K562 (cell line): ENCODE measurements around the gene CCNY. TPM values are rescaled to one million over a fixed set of nuclear protein-coding genes. Genes with fewer than 3 reads are reported as not detected.

Experiments
- BRD9 ChIP-seq: fragments of 450-650 bp; IDR thresholded peaks from 2 replicates; pipeline ENCODE4 v1.6.1; 2018; ENCODE audit warnings: low read depth; ENCODE audit not compliant: partially characterized antibody
- CLOCK ChIP-seq: fragments of 250-450 bp; sonication (Bioruptor Pico); IDR thresholded peaks from 2 replicates; pipeline ENCODE4 v1.4.0; 2020; ENCODE audit warnings: mild to moderate bottlenecking, moderate library complexity, borderline replicate concordance
- DIDO1 ChIP-seq: fragments of 450-650 bp; IDR thresholded peaks from 2 replicates; pipeline ENCODE4 v1.6.1; 2016; ENCODE audit warnings: low read depth, missing biosample characterization, missing genetic modification characterization
- IRF1 ChIP-seq: sonication (generic); formaldehyde crosslinking; IDR thresholded peaks from 2 replicates; pipeline ENCODE4 v1.8.0; 2022; ENCODE audit warnings: missing genetic modification reagents, mild to moderate bottlenecking, borderline replicate concordance
- NBN ChIP-seq: fragments of 450-650 bp; IDR thresholded peaks from 2 replicates; pipeline ENCODE4 v1.6.1; 2016; ENCODE audit warnings: low read depth, mild to moderate bottlenecking
- PHB ChIP-seq: fragments of 250-450 bp; sonication (Bioruptor Pico); IDR thresholded peaks from 2 replicates; pipeline ENCODE4 v1.5.0; 2021
- RBM25 ChIP-seq: fragments of 200-400 bp; formaldehyde crosslinking; IDR thresholded peaks from 2 replicates; pipeline ENCODE4 v1.6.1; 2018; ENCODE audit warnings: low read length, low read depth, moderate library complexity; ENCODE audit not compliant: severe bottlenecking
- SAP30 ChIP-seq: fragments of 200-600 bp; sonication (generic); IDR thresholded peaks from 2 replicates; pipeline ENCODE4 v1.6.1; 2012; ENCODE audit warnings: borderline replicate concordance, low read depth, mild to moderate bottlenecking, moderate library complexity, low read length, control low read depth, inconsistent platforms; ENCODE audit not compliant: insufficient read depth, poor library complexity, severe bottlenecking
- THRAP3 ChIP-seq: fragments of 450-650 bp; IDR thresholded peaks from 2 replicates; pipeline ENCODE4 v1.6.1; 2016; ENCODE audit warnings: mild to moderate bottlenecking, inconsistent platforms, borderline replicate concordance
- YY1 ChIP-seq, 3 experiments: IDR thresholded peaks; 2 replicates each; pipeline ENCODE4 v1.6.1; 2011; ENCODE audit warnings: low read length in 2 of 3, mild to moderate bottlenecking in 2 of 3, moderate library complexity in 2 of 3, borderline replicate concordance in 1 of 3, control low read depth in 1 of 3, low read depth in 1 of 3; ENCODE audit not compliant: insufficient read depth in 3 of 3, insufficient replicate concordance in 2 of 3, control insufficient read depth in 1 of 3, insufficient read length in 1 of 3; ENCODE audit errors: extremely low read depth in 1 of 3
- ZBTB11 ChIP-seq, 3 experiments: fragments of 200-800 bp in 1 of 3; fragments of 250-450 bp in 1 of 3; fragments of 450-650 bp in 1 of 3; sonication (Bioruptor Pico) in 1 of 3; sonication (Bioruptor generic) in 1 of 3; formaldehyde crosslinking in 1 of 3; IDR thresholded peaks; 2 replicates each; pipeline versions ENCODE4 v1.6.1 to v1.8.0; 2016 to 2022; ENCODE audit warnings: mild to moderate bottlenecking in 2 of 3, missing genetic modification characterization in 2 of 3, missing compliant biosample characterization in 1 of 3, moderate library complexity in 1 of 3
- ZNF449 ChIP-seq: fragments of 250-450 bp; sonication (Bioruptor Pico); IDR thresholded peaks from 2 replicates; pipeline ENCODE4 v1.8.0; 2022; ENCODE audit warnings: moderate library complexity, mild to moderate bottlenecking, inconsistent platforms
- ZNF830 ChIP-seq: fragments of 250-450 bp; sonication (Bioruptor Pico); IDR thresholded peaks from 2 replicates; pipeline ENCODE4 v1.5.0; 2021; ENCODE audit warnings: mild to moderate bottlenecking
- polyA plus RNA-seq, 8 experiments: library from polyadenylated mRNA; depleted of rRNA in 4 of 8; stranded (reverse) in 5 of 8; unstranded in 3 of 8; fragments of >200 nt; fragmentation: Nextera tagmentation in 2 of 8; fragmentation: Illumina TruSeq in 1 of 8; extraction: Ambion mirVana in 2 of 8; extraction: Trizol in 1 of 8; gene quantifications; 2 replicates each; pipeline versions ENCODE4 v1.2.1 to v1.2.3, GENCODE V29; 2011 to 2014; ENCODE audit warnings: inconsistent platforms in 1 of 8, missing spikeins in 1 of 8
- total RNA-seq, 7 experiments: library from RNA; depleted of rRNA in 6 of 7; stranded (reverse); fragments of >200 nt in 6 of 7; fragmentation: Illumina TruSeq in 2 of 7; extraction: Trizol in 2 of 7; gene quantifications; 2 replicates each; pipeline versions ENCODE4 v1.2.1 to v1.2.3, GENCODE V29; 2011 to 2021; ENCODE audit warnings: low replicate concordance in 1 of 7
- TF ChIP-seq, protein P1 (sequence below): fragments of 450-650 bp; formaldehyde crosslinking; IDR thresholded peaks from 2 replicates; pipeline ENCODE4 v1.4.0; 2022; ENCODE audit warnings: missing genetic modification characterization

CCNY gene
- total and polyA plus RNA-seq, 9 of the 15 experiments (the other 6 are each of a cell fraction or from before 2014, with no cell fraction given): 8.4 to 109 (median 38.6) TPM

GRCh38 chr10:35451151-35452016, 115.1 kb downstream of the CCNY start (continued):
- TF ChIP-seq ZBTB11 (CRISPR knock-in tag; IDR thresholded peaks at IDR 0.05) (0 out of 6 replicates have a peak, but pooled peaks of 1 of the 3 experiments have one; percentile 22), YY1 (IDR thresholded peaks at IDR 0.05; ENCODE audit: borderline replicate concordance in 1 of 3, control insufficient read depth in 1 of 3, extremely low read depth in 1 of 3, insufficient read depth in 3 of 3, insufficient read length in 1 of 3, insufficient replicate concordance in 2 of 3, low read depth in 1 of 3, low read length in 2 of 3) (no peak), RBM25 (no peak), DIDO1 (tag) (no peak), THRAP3 (no peak), NBN (0 out of 2 replicates have a peak, but pooled peaks have one; percentile 28), ZNF449 (CRISPR knock-in tag) (no peak), CLOCK (CRISPR knock-in tag) (no peak), BRD9 (no peak), SAP30 (no peak), ZNF830 (CRISPR knock-in tag) (no peak), PHB (no peak), IRF1 (no peak)
- TF ChIP-seq, protein P1, sequence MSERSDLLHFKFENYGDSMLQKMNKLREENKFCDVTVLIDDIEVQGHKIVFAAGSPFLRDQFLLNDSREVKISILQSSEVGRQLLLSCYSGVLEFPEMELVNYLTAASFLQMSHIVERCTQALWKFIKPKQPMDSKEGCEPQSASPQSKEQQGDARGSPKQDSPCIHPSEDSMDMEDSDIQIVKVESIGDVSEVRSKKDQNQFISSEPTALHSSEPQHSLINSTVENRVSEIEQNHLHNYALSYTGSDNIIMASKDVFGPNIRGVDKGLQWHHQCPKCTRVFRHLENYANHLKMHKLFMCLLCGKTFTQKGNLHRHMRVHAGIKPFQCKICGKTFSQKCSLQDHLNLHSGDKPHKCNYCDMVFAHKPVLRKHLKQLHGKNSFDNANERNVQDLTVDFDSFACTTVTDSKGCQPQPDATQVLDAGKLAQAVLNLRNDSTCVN (CRISPR knock-in tag): no peak
